Caco-2 (cell line): Measurements from ENCODE around the gene NDUFA11. TPM values are rescaled to one million over a fixed set of nuclear protein-coding genes. Genes with fewer than 3 reads are reported as not detected.

ENCODE experiments used
- BruUV-seq: library from RNA; stranded (reverse); fragments of 400-500 nt; replicated peaks from 2 replicates; lab custom pipeline; 2021; lab: Mats Ljungman, UMichigan
- CTCF ChIA-PET: fragments of 300-600 bp; sonication (Branson Sonifier 250); formaldehyde crosslinking; loops from one replicate; lab custom pipeline; 2022; ENCODE audit warnings: antibody characterized with exemption; lab: Charles Lee
- POLR2A ChIA-PET: fragments of 300-600 bp; sonication (Branson Sonifier 250); formaldehyde crosslinking; loops from one replicate; lab custom pipeline; 2022; ENCODE audit warnings: antibody characterized with exemption; lab: Charles Lee
- DNase-seq, 2 experiments: peaks; one replicate each; pipeline versions ENCODE4 v3.0.0 to v3.0.0-alpha.2; 2020 to 2022
- H3K27me3 ChIP-seq: replicated peaks from 2 replicates; pipeline ENCODE4 v1.6.0; 2011; ENCODE audit warnings: low read length; ENCODE audit not compliant: control insufficient read depth, insufficient read depth
- H3K36me3 ChIP-seq: 2 replicates; pipeline ENCODE4 v1.5.1; 2011; ENCODE audit warnings: low read length; ENCODE audit not compliant: control insufficient read depth, insufficient read depth
- H3K4me1 ChIP-seq: fragments of 250-450 bp; sonication (Bioruptor Pico); 2 replicates; pipeline ENCODE4 v1.5.1; 2020; ENCODE audit warnings: mild to moderate bottlenecking
- H3K4me3 ChIP-seq: 2 replicates; pipeline ENCODE4 v1.5.1; 2011; ENCODE audit warnings: low read depth, mild to moderate bottlenecking, control low read depth, low read length
- H3K9me3 ChIP-seq: fragments of 250-450 bp; sonication (Bioruptor Pico); 2 replicates; pipeline ENCODE4 v1.5.1; 2020; ENCODE audit warnings: mild to moderate bottlenecking, moderate library complexity
- H3K27ac Mint-ChIP-seq: one replicate; pipeline ENCODE4 v1.8.0; 2022; ENCODE audit warnings: mixed read lengths; ENCODE audit not compliant: unreplicated experiment
- H3K27me3 Mint-ChIP-seq: one replicate; pipeline ENCODE4 v1.8.0; 2022; ENCODE audit warnings: mixed read lengths; ENCODE audit not compliant: insufficient read depth, unreplicated experiment
- H3K36me3 Mint-ChIP-seq: one replicate; pipeline ENCODE4 v1.8.0; 2022; ENCODE audit warnings: mild to moderate bottlenecking, mixed read lengths; ENCODE audit not compliant: insufficient read depth, unreplicated experiment
- H3K4me1 Mint-ChIP-seq: one replicate; pipeline ENCODE4 v1.8.0; 2022; ENCODE audit warnings: low read depth, mixed read lengths; ENCODE audit not compliant: unreplicated experiment
- H3K4me3 Mint-ChIP-seq: one replicate; pipeline ENCODE4 v1.8.0; 2022; ENCODE audit warnings: mild to moderate bottlenecking, moderate library complexity, mixed read lengths; ENCODE audit not compliant: unreplicated experiment
- H3K9me3 Mint-ChIP-seq: one replicate; pipeline ENCODE4 v1.8.0; 2022; ENCODE audit warnings: mixed read lengths; ENCODE audit not compliant: unreplicated experiment
- intact Hi-C: fragments of 100-400 bp; cut with micrococcal nuclease; formaldehyde crosslinking; loops from one replicate; pipeline ENCODE4 v1.10.0; 2022; ENCODE audit not compliant: unreplicated experiment
- total RNA-seq: library from RNA; stranded (reverse); gene quantifications from 2 replicates; pipeline ENCODE4 v1.2.3, GENCODE V29; 2022
- TF ChIP-seq, protein P1 (sequence below), 2 experiments: fragments of 200-600 bp in 1 of 2; IDR thresholded peaks; 1 replicate in 1 of 2; 2 replicates in 1 of 2; pipeline versions ENCODE4 v1.5.1 to v1.8.0; 2011 to 2022; ENCODE audit warnings: antibody characterized with exemption in 1 of 2, control low read depth in 1 of 2, inconsistent platforms in 1 of 2, low read depth in 1 of 2, low read length in 1 of 2, mild to moderate bottlenecking in 1 of 2, moderate library complexity in 1 of 2; ENCODE audit not compliant: insufficient read depth in 1 of 2, severe bottlenecking in 1 of 2, unreplicated experiment in 1 of 2

Gene NDUFA11
- total RNA-seq, 1 experiment from 2014 or later, result 272 TPM

DNA sequence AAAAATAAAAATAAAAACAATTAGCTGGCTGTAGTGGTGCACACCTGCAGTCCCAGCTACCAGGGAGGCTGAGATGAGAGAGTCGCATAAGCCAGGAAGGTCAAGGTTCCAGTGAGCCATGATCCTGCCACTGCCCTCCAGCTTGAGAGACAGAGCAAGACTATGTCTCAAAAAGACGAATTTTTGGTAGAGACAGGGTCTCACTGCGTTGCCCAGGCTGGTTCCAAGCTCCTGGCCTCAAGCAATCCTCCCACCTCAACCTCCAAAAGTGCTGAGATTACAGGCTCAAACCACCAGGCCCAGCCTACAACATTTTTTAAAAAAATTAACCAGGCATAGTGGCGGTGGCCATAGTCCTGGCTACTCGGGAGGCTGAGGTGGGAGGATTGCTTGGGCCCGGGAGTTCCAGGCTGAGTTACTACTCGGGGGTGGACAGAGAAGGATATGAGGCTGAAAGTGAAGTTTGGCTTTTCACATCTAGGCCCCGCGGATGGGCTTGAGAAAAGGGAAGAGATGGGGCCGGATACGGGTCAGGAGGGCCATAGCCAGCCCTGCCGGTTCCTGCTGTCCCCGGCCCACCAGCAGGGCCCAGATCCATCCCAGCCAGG lies 10.2 kb downstream of the NDUFA11 start:
- Histone ChIP-seq H3K4me1 (peaks cover 5% of the 10 kb centered on the region; the same call in 1 of the 2 replicates), H3K9me3 (no peaks in the 10 kb centered on the region), H3K27me3 (no peaks in the 10 kb centered on the region), H3K36me3 (no peaks in the 10 kb centered on the region; the same call in 1 of the 2 replicates), H3K4me3 (no peak overlapping the region)
- H3K4me3 Mint-ChIP-seq, result no peak overlapping the region
- H3K27me3 Mint-ChIP-seq, result no peaks in the 10 kb centered on the region
- no peak for DNase-seq
- no TSS peak for BruUV-seq
- intact Hi-C loops, result loop anchor here (2.0 kb wide), 1 partner anchor 89 kb away; the partner anchor contains the start of gene NRTN
- TF ChIP-seq, protein P1, sequence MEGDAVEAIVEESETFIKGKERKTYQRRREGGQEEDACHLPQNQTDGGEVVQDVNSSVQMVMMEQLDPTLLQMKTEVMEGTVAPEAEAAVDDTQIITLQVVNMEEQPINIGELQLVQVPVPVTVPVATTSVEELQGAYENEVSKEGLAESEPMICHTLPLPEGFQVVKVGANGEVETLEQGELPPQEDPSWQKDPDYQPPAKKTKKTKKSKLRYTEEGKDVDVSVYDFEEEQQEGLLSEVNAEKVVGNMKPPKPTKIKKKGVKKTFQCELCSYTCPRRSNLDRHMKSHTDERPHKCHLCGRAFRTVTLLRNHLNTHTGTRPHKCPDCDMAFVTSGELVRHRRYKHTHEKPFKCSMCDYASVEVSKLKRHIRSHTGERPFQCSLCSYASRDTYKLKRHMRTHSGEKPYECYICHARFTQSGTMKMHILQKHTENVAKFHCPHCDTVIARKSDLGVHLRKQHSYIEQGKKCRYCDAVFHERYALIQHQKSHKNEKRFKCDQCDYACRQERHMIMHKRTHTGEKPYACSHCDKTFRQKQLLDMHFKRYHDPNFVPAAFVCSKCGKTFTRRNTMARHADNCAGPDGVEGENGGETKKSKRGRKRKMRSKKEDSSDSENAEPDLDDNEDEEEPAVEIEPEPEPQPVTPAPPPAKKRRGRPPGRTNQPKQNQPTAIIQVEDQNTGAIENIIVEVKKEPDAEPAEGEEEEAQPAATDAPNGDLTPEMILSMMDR (IDR thresholded peaks at IDR 0.05; ENCODE audit: insufficient read depth in 1 of 2, low read depth in 1 of 2, low read length in 1 of 2, severe bottlenecking in 1 of 2, unreplicated experiment in 1 of 2), result no peak
- H3K36me3 Mint-ChIP-seq, result peaks cover 38% of the 10 kb centered on the region
- H3K27ac Mint-ChIP-seq, result no peak overlapping the region
- CTCF ChIA-PET, result interaction anchor here (0.7 to 0.8 kb wide), 3 partner anchors 79 to 165 kb away, joined by 4 to 6 read pairs (median 5); no protein-coding TSS in a partner anchor
- peaks cover 9% of the 10 kb centered on the region for H3K4me1 Mint-ChIP-seq
- POLR2A ChIA-PET, result no interaction called here
- no peaks in the 10 kb centered on the region for H3K9me3 Mint-ChIP-seq

- Mint-ChIP-seq H3K4me3 (no peak overlapping the region), H3K27ac (peak overlapping the region; percentile 65), H3K36me3 (peaks cover 38% of the 10 kb centered on the region), H3K27me3 (no peaks in the 10 kb centered on the region), H3K4me1 (peaks cover 9% of the 10 kb centered on the region), H3K9me3 (no peaks in the 10 kb centered on the region)
- no peaks in the 10 kb centered on the region for H3K27me3 ChIP-seq
- H3K4me3 ChIP-seq, result no peak overlapping the region
- no peak for DNase-seq
- TF ChIP-seq, protein P1 (IDR thresholded peaks at IDR 0.05; ENCODE audit: insufficient read depth in 1 of 2, low read depth in 1 of 2, low read length in 1 of 2, severe bottlenecking in 1 of 2, unreplicated experiment in 1 of 2), result no peak
- CTCF ChIA-PET, result interaction anchor here (0.7 to 1.2 kb wide), 4 partner anchors 79 to 165 kb away, joined by 4 to 7 read pairs (median 6); no protein-coding TSS in a partner anchor
- no peaks in the 10 kb centered on the region for H3K9me3 ChIP-seq
- POLR2A ChIA-PET, result no interaction called here
- peaks cover 5% of the 10 kb centered on the region; the same call in 1 of the 2 replicates for H3K4me1 ChIP-seq
- intact Hi-C loops, result loop anchor here (1.0 to 2.0 kb wide), 2 partner anchors 88 to 120 kb away; partner anchors contain the start of gene NRTN
- BruUV-seq, result no TSS peak
- H3K36me3 ChIP-seq, result no peaks in the 10 kb centered on the region; the same call in 1 of the 2 replicates
These were observed 10.8 kb downstream of the NDUFA11 start for GRCh38 chr19:5892772-5893275.

- Mint-ChIP-seq H3K36me3 (peaks cover 38% of the 10 kb centered on the region), H3K27me3 (no peaks in the 10 kb centered on the region), H3K4me3 (no peak overlapping the region), H3K27ac (peak overlapping the region; percentile 65), H3K4me1 (peaks cover 9% of the 10 kb centered on the region), H3K9me3 (no peaks in the 10 kb centered on the region)
- Histone ChIP-seq H3K27me3 (no peaks in the 10 kb centered on the region), H3K9me3 (no peaks in the 10 kb centered on the region), H3K36me3 (no peaks in the 10 kb centered on the region; the same call in 1 of the 2 replicates), H3K4me3 (no peak overlapping the region), H3K4me1 (peaks cover 5% of the 10 kb centered on the region; the same call in 1 of the 2 replicates)
- DNase-seq, result peak in 1 of 2 experiments; percentile 64
- POLR2A ChIA-PET, result interaction anchor here (0.6 kb wide), 1 partner anchor 33 kb away, joined by 3 read pairs; no protein-coding TSS in a partner anchor
- TF ChIP-seq, protein P1 (IDR thresholded peaks at IDR 0.05; ENCODE audit: insufficient read depth in 1 of 2, low read depth in 1 of 2, low read length in 1 of 2, severe bottlenecking in 1 of 2, unreplicated experiment in 1 of 2), result peak; percentile 74 to 86
- no TSS peak for BruUV-seq
- CTCF ChIA-PET, result interaction anchor here (1.2 kb wide), 1 partner anchor 88 kb away, joined by 7 read pairs; no protein-coding TSS in a partner anchor
- intact Hi-C loops, result loop anchor here (1.0 to 2.0 kb wide), 2 partner anchors 87 to 119 kb away; partner anchors contain the start of gene NRTN
These were observed 11.4 kb downstream of the NDUFA11 start for GRCh38 chr19:5891938-5892771.
